Stimulated activated CD8-positive, alpha-beta memory T cell treated with anti-CD3 and anti-CD28 coated beads, Interleukin-12 subunit alpha, Interleukin-12 subunit beta, amount 100 ng/mL, for 24 hours (primary cell): Measurements from ENCODE around the gene SPAG16.

Source experiments
- DNase-seq: peaks from one replicate; pipeline ENCODE4 v3.0.0-alpha.2; 2020; ENCODE audit errors: extremely low read depth

Gene SPAG16

DNA sequence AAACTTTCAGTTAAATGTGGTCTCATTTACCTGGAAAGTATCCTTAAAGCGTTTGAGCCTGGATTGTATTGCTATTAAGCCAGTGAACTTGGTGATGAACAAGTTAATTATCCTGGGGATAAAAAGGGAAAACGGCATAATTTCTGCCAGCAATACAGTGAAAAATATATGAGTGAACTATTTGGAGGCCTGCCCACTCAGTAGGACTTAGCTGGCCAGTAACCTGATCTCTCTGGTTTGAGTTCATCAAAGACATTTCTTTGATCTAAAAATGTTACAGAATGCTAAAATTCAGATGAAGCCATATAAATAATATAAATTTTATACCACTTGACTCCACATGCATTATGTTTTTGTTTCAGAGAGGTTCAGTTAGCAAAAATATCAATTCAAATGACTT is 885.5 kb downstream of the SPAG16 start:
- DNase-seq = no peak

DNA sequence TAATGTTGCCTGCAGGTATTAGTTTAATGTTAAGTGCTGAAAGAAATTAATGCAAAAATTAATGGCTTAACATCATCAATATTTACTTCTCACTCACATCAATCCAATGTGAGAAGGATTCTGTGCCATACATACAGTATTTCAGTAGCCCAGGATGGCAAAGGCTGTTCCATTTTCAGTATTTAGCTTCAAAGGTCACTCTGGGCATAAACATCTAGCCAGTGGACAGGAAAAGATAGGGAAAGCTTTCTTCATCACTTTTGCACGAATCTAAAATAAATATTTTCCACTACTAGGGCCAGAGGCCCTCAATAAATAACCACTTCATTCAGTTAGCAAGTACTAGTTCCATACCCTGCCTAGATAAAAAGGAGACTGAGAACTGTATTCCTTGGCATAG is 890.3 kb downstream of the SPAG16 start:
- DNase-seq = no peak

DNA sequence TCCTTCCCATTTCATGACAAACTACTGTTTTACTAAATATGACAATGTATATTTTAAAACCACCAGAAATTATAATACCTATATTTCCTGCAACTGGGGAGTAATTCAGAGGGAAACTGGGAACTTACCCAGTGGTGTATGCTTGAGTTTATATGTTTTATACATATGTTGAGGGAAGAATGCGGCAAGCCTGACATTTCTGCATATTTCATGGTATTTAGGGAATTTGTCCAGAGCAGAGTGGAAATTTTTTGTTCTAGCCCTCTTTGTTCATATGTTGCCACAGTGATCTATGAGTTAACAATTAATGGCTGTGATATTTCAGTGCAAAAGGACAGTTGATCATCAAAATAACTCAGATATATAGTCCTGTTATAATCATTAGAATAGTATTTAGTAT is 895.8 kb downstream of the SPAG16 start:
- DNase-seq = no peak

DNA sequence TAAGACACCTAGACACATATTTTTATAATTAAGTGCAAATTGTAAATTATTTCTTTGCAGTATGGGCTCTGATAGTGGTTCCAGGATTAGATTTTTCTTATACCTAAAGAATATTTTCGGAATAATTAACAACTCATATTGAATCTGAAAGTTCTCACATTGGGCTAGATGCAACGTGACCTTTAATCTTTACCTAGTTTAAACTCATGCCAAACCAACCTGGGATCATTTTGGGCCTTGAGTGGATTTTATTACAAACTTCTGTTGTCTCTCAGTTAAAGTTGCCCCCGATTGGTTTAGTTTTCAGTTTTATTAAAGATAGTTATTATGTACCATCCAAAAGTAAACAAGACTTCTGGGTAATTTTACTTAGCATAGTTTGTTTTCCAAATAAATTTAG is 896.4 kb downstream of the SPAG16 start:
- DNase-seq = no peak

- no peak for DNase-seq
These were observed 900.2 kb downstream of the SPAG16 start for GRCh38 chr2:214184461-214184860.

GRCh38 chr2:214185546-214185945 is 901.3 kb downstream of the SPAG16 start:
- DNase-seq = no peak

- DNase-seq = no peak
These were observed 908.4 kb downstream of the SPAG16 start for GRCh38 chr2:214192711-214193110.

DNA sequence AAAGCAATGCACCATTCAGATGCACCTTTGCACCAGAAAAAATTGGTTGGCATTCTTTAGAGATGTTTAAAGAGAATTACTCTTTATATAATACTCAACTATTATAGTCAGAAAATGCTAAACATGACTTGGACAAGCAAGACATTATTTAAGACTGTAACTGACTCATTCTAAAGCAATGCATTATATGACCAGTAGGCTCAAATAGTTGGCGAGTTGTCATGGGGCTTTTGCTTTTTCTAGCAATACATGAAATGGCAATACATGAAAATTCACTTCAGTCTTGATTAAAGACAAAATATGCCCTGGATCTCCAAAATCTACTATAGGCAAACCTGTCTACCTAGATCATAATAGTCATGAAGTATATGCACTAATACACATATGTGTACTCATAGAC is 909.7 kb downstream of the SPAG16 start:
- DNase-seq = no peak

GRCh38 chr2:214196260-214196659 is 912.0 kb downstream of the SPAG16 start:
- DNase-seq = no peak

DNA sequence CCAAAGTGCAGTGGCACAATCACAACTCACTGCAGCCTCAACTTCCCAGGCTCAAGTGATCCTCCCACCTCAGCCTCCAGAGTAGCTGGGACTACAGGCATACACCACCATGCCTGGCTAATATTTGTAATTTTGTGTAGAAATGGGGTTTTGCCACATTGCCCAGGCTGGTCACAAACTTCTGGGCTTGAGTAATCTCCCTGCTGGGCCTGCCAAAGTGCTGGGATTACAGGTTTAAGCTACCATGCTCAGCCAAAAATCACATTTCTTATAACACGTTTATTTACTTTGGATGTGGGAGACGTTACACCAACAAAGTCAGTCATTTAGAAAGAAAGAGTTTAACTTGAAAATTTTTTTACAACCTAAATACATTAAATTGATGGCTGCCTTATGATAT is 917.6 kb downstream of the SPAG16 start:
- no peak for DNase-seq

- no peak for DNase-seq
These were observed 919.0 kb downstream of the SPAG16 start for GRCh38 chr2:214203214-214203613.

DNA sequence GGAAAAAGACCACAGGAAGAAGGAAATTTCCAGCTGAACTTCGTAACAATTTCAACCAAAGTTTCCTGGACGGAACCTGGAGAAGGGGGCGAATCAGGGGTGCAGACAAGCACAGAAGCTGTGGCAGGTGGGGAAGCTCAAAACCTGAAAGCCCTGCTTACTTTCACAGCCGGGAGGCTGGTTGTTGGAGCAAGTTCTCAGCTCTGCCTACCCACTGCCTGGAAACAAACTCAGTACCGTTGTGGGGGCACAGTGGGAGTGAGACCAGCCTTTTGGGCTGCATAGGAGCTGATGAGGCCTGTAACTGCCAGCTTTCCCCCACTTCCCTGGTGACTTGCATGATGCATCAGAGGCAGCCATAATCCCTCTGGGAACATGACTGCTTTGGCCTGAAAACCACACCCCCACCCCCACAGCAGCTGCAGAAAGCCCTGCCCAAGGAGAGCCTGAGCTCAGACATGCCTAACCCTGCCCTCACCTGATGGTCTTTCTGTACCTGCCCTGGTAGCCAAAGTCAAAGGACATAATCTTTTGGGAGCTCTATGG is 919.6 kb downstream of the SPAG16 start:
- DNase-seq = no peak

GRCh38 chr2:214215107-214215506 is 930.8 kb downstream of the SPAG16 start:
- DNase-seq = no peak

- no peak for DNase-seq
These were observed 932.9 kb downstream of the SPAG16 start for GRCh38 chr2:214217136-214217535.

DNA sequence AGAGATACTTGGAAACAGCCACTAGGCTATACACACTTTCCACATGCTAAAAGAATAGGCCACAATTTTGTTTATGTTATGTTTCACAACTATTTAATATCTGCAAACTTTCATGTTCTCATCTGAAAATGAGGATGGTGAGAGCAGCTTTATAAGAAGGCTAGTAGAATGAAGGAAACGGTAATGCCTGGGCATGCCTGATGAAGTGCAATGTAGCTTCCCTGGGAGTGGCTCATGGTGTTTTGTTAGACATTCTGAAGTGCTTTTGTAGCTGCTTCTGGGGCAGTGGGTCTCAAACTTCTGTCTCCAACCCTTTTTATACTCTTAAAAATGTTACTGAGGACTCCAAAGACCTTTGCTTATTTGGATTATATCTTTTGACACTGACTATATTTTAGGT is 933.3 kb downstream of the SPAG16 start:
- no peak for DNase-seq

DNA sequence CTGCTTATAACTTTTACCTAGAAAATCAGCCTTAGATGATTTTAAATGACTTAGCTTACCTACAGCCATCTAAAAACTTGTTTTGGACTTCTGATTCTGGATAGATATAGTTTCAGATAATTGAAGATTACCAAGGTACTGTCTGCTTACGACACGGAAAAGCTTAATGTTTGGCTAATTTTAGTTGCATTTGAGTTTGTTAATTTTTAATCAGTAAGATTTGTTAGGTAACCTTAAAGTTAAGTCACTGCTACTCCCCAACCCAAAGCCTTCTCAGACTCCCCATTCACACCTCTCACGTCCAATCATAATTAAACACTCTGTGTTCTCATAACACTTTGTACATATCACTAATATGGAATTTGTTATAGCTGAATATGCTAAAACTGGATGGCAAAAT is 936.0 kb downstream of the SPAG16 start:
- DNase-seq = no peak

DNA sequence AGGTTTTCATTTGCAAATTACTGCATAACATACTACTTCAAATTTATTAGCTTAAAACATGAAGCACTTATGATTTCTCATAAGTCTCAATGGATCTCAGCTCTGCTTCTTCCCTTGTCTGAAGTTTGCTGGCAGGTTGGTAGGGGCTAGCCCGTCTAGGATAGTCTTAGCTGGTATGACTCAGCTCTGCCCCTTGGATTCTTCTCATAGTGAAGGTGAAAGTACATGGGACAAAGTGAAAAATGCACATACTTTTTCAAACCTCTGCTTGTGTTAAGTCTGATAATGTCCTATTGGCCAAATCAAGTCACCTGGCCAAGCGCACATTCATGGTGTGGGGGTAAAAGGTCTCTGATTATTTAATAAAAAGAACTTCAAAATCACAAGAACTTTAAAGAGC is 941.8 kb downstream of the SPAG16 start:
- DNase-seq = no peak

- DNase-seq = no peak
These were observed 948.0 kb downstream of the SPAG16 start for GRCh38 chr2:214232271-214232670.

DNA sequence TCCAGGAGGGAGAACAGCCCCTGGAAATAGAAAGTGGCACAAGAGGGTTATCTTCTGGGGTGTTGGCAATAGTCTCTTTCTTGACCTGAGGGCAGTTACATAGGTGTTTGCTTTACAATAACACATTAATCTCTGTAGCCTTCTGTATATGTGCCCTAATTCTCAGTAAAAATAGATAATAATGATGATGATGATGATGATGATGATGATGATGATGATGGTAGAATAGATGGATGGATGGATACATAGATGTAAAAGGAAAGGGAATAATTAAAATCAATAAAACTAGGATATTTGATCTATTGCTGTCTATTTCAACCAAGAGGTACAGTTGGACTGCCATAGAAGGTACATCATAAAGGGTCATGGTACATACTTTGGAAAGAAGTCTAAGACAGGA is 948.9 kb downstream of the SPAG16 start:
- DNase-seq = no peak

- DNase-seq = no peak
These were observed 958.5 kb downstream of the SPAG16 start for GRCh38 chr2:214242797-214243196.

DNA sequence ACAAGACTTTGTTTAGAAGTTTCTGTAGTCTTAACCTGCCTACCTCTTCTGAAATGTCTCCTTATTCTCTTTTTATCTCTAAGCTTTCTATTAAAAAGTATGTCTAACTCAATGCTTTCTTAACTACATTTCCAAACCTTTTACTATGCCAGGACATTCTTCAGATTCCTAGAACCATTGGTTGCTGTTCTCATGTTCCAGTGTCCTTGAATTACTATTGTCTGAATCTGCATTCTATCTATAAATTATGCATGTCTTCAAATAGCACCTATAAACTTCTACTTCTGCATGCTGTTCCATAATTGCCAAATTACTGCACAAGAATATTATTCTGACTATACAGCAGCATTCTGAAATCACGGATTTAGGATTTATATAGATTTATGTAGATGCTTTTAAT is 960.6 kb downstream of the SPAG16 start:
- no peak for DNase-seq

DNA sequence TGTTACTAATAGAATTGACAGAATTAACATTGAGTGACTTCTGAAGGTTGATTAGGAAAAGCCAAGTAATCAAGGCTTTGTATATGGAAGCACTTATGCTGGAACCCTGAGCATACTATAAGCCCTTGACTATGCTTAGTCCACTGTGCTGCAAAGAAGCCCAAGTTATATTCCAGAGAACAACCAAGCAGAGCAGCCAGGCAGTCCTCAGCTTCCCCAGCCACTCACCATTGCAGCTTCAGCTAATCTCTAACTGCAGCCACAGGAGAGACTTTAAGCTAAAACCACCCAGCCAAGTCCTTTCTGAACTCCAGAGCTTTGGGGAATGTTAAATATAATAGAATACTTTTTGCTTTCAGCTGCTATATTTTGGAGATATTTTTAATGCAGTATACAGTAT is 962.2 kb downstream of the SPAG16 start:
- no peak for DNase-seq

DNA sequence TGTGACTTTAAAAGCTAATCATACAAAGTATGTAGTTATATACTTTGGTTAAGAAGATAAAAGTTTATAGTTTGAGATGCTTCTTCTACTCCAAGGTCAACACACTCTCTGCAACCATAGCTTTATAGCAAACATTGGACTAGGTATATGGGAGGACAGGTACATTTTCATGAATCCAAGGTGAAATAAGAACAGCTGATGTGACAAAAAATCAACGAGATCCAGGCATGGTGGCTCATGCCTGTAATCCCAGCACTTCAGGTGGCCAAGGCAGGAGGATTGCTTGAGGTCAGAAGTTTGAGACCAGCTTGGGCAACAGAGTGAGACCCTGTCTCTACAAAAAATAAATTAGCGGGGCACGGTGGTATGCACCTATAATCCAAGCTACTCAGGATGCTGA is 963.3 kb downstream of the SPAG16 start:
- no peak for DNase-seq

DNA sequence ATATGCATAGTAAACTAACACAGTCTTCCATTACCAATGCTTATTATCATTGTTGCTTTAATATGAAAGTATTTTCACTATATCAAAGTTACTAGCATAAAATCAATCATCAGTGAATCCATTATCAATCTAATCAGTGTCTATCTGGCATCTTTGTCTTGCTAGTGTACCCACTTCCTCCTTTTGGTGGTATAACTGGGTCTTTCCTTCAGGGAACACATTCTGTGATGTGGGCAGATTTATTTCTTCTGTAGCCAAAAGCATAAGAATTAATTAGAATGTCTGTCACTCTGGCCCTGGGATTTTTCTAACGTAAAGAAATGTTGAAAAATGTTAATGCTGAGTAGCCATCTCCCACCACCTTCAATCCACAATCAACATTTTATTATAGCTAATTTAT is 970.8 kb downstream of the SPAG16 start:
- DNase-seq = no peak

DNA sequence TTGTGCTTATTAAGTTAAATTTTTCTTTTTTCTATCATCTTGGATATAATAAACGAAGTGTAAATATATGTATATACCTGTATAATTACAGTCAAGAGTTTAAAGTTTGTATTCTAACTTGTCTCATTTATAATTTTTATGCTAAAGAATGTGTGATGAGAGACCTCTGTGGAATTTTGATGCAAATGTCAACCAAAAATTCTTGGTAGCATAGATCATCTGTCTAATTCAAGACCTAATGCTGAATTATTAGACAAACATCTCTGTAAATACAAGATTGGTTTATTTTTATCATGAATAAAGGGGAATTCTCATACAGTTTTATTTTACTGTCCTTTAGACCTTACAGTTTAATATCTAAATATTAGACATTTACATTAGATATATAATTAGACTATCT is 977.4 kb downstream of the SPAG16 start:
- DNase-seq = no peak
